ENCODE data around the gene FAM193B.

Gene FAM193B

GRCh38 chr5:177503351-177504085, 50.8 kb downstream of the FAM193B start:
- TF ChIP-seq SIN3A (IDR thresholded peaks at IDR 0.05; ENCODE audit: borderline replicate concordance, insufficient read depth, low read length): no peak
- TF ChIP-seq REST (IDR thresholded peaks at IDR 0.05; ENCODE audit: insufficient read depth in 1 of 2, low read depth in 2 of 2, low read length in 2 of 2): no peak
- no peak for TF ChIP-seq FOXP2 (optimal IDR thresholded peaks at IDR 0.05; ENCODE audit: borderline replicate concordance, extremely low read depth, extremely low read length, insufficient read depth)
- no peak for TF ChIP-seq TAF1 (IDR thresholded peaks at IDR 0.05; ENCODE audit: borderline replicate concordance, insufficient read depth, low read length)
- no peak for TF ChIP-seq POLR2AphosphoS5 (IDR thresholded peaks at IDR 0.05; ENCODE audit: low read depth, low read length)

- no peak for TF ChIP-seq SIN3A (IDR thresholded peaks at IDR 0.05; ENCODE audit: borderline replicate concordance, insufficient read depth, low read length)
- no peak for TF ChIP-seq POLR2AphosphoS5 (IDR thresholded peaks at IDR 0.05; ENCODE audit: low read depth, low read length)
- TF ChIP-seq FOXP2 (optimal IDR thresholded peaks at IDR 0.05; ENCODE audit: borderline replicate concordance, extremely low read depth, extremely low read length, insufficient read depth): no peak
- TF ChIP-seq TAF1 (IDR thresholded peaks at IDR 0.05; ENCODE audit: borderline replicate concordance, insufficient read depth, low read length): no peak
- no peak for TF ChIP-seq REST (IDR thresholded peaks at IDR 0.05; ENCODE audit: insufficient read depth in 1 of 2, low read depth in 2 of 2, low read length in 2 of 2)
Measured at GRCh38 chr5:177502886-177503285, 51.5 kb downstream of the FAM193B start.

GRCh38 chr5:177501874-177502678, 52.3 kb downstream of the FAM193B start:
- TF ChIP-seq FOXP2 (optimal IDR thresholded peaks at IDR 0.05; ENCODE audit: borderline replicate concordance, extremely low read depth, extremely low read length, insufficient read depth) (no peak), POLR2AphosphoS5 (IDR thresholded peaks at IDR 0.05; ENCODE audit: low read depth, low read length) (no peak), SIN3A (IDR thresholded peaks at IDR 0.05; ENCODE audit: borderline replicate concordance, insufficient read depth, low read length) (no peak), TAF1 (IDR thresholded peaks at IDR 0.05; ENCODE audit: borderline replicate concordance, insufficient read depth, low read length) (no peak), REST (IDR thresholded peaks at IDR 0.05; ENCODE audit: insufficient read depth in 1 of 2, low read depth in 2 of 2, low read length in 2 of 2) (no peak)

GRCh38 chr5:177500685-177501522, 53.5 kb downstream of the FAM193B start:
- TF ChIP-seq REST (IDR thresholded peaks at IDR 0.05; ENCODE audit: insufficient read depth in 1 of 2, low read depth in 2 of 2, low read length in 2 of 2) (no peak), POLR2AphosphoS5 (IDR thresholded peaks at IDR 0.05; ENCODE audit: low read depth, low read length) (no peak), FOXP2 (optimal IDR thresholded peaks at IDR 0.05; ENCODE audit: borderline replicate concordance, extremely low read depth, extremely low read length, insufficient read depth) (no peak), SIN3A (IDR thresholded peaks at IDR 0.05; ENCODE audit: borderline replicate concordance, insufficient read depth, low read length) (no peak), TAF1 (IDR thresholded peaks at IDR 0.05; ENCODE audit: borderline replicate concordance, insufficient read depth, low read length) (no peak)
